H1 (cell line): ENCODE results near the gene BMP2. TPM values are rescaled to one million over a fixed set of nuclear protein-coding genes. Genes with fewer than 3 reads are reported as not detected.

ENCODE experiments used
- ATF2 ChIP-seq: IDR thresholded peaks from 2 replicates; pipeline ENCODE4 v1.6.1; 2012; ENCODE audit warnings: low read length, inconsistent platforms
- BRCA1 ChIP-seq: IDR thresholded peaks from 2 replicates; pipeline ENCODE4 v1.6.1; 2012; ENCODE audit warnings: low read depth, low read length, improper control_type of control experiment
- CHD1 ChIP-seq: IDR thresholded peaks from 2 replicates; pipeline ENCODE4 v1.6.1; 2012; ENCODE audit warnings: low read depth, low read length, improper control_type of control experiment
- CTCF ChIP-seq, 3 experiments: IDR thresholded peaks; 1 replicate in 2 of 3; 2 replicates in 1 of 3; pipeline versions ENCODE4 v1.5.1 to v1.6.1; 2011; ENCODE audit warnings: low read length in 3 of 3, mild to moderate bottlenecking in 3 of 3, inconsistent platforms in 2 of 3, low read depth in 1 of 3, moderate library complexity in 1 of 3; ENCODE audit not compliant: insufficient read depth in 1 of 3; ENCODE audit errors: control extremely low read depth in 1 of 3
- SIRT6 ChIP-seq: IDR thresholded peaks from one replicate; pipeline ENCODE4 v1.7.1; 2012; ENCODE audit warnings: low read length, inconsistent platforms
- SIX5 ChIP-seq: IDR thresholded peaks from 2 replicates; pipeline ENCODE4 v1.6.1; 2011; ENCODE audit warnings: mild to moderate bottlenecking, low read depth, low read length
- ZNF274 ChIP-seq: IDR thresholded peaks from 2 replicates; pipeline ENCODE4 v1.7.0; 2012; ENCODE audit warnings: low read length, borderline replicate concordance; ENCODE audit errors: extremely low read depth
- polyA plus RNA-seq, 7 experiments: library from polyadenylated mRNA; depleted of rRNA in 3 of 7; stranded (reverse) in 5 of 7; unstranded in 2 of 7; fragments of >200 nt in 5 of 7; fragments of 200-250 nt in 2 of 7; gene quantifications; 1 replicate in 5 of 7; 2 replicates in 1 of 7; 4 replicates in 1 of 7; pipeline versions ENCODE4 v1.2.1 to v1.2.3, GENCODE V29; 2011 to 2013; ENCODE audit warnings: missing spikeins in 2 of 7, mixed read lengths in 2 of 7
- total RNA-seq: library from RNA; stranded (reverse); fragmentation: NEBNext Ultra II Directional; extraction: Animal tissue kit (Norgen Biotek cat#: 25700); gene quantifications from 2 replicates; pipeline ENCODE4 v1.2.1, GENCODE V29; 2021

Gene BMP2
- total and polyA plus RNA-seq, 2 of the 8 experiments (the other 6 are each of a cell fraction or from before 2014, with no cell fraction given), result 1.8 to 3.6 TPM

DNA sequence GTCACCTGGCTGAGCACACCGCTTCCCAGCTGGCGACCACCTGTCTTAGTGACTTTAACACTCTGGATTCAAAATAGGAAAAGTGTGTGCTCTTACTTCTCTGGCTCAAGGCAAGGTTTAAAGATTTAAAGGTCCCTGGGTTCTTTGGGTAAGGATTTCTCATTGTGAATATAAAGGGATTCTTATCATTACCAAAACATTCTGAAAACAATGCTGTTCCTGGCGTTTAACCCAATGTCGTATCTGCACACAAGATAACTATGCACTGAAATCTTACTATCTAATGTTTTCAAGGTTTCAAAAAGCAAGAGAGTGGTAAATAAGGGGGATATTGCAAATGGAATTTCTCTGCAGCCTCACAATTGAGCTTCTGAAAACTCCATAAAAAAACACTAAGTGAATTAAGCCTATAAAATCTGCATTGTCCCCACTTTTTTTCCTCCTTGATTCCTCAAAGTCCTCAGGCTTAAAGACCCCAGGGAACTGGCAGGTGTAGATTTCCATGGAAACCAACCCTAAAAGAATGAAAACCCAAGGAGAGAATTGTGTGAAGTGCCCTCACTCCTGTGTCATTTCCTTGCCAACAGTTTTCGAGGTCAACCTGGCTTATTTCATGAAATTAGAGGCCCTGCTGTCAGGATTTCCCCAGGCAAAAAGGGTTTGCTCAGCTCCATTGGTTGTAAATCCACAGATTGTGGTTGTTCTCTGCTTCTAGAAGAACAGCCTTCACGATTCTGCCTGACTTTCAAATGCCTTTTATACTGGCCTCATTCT lies 44.0 kb downstream of the BMP2 start (continued):
- TF ChIP-seq CTCF (IDR thresholded peaks at IDR 0.05; ENCODE audit: control extremely low read depth in 1 of 3, insufficient read depth in 1 of 3, low read depth in 1 of 3, low read length in 3 of 3) (no peak), SIRT6 (no peak), BRCA1 (no peak), SIX5 (no peak), CHD1 (no peak), ATF2 (no peak), ZNF274 (no peak)
